Fibroblast of villous mesenchyme (primary cell): Measurements from ENCODE around the gene EXOG. TPM values are rescaled to one million over a fixed set of nuclear protein-coding genes. Genes with fewer than 3 reads are reported as not detected.
A peak's percentile ranks its signal among the peaks of the same experiment; 100 is the strongest.

ENCODE experiments used
- DNase-seq: peaks from one replicate; pipeline ENCODE4 v3.0.0-alpha.2; 2010; ENCODE audit warnings: low read depth
- H3K4me3 ChIP-seq: 2 replicates; pipeline ENCODE4 v1.5.1; 2011; ENCODE audit warnings: low read depth, mild to moderate bottlenecking, low read length
- CTCF ChIP-seq: IDR thresholded peaks from 2 replicates; pipeline ENCODE4 v1.5.1; 2012; ENCODE audit warnings: low read depth, mild to moderate bottlenecking, low read length; ENCODE audit not compliant: insufficient read depth
- total RNA-seq: library from RNA; depleted of rRNA; stranded (reverse); fragments of >200 nt; gene quantifications from 2 replicates; pipeline ENCODE4 v1.2.3, GENCODE V29; 2012

EXOG gene
- total RNA-seq, 1 donor: 15.1 TPM

DNA sequence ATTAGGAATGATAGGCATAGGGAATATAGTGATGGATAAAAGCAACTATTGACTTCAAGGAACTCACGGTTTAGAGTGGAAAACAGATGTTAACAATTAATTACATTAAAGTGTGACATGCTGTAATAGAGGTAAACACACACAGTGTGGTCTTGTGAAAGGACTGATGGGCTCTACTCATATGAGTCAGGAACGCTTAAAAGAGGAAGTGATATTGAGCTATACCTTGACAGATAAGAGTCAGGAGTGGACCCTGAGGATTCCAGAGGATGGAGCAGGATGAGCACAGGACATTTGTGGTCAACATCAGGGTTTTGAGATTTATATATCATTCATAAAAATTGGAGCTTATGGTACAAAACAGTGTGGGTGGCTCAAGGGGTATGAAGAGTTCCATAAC, 11.0 kb downstream of the EXOG start:
- DNase-seq: no peak
- no peak overlapping the region for H3K4me3 ChIP-seq
- no peak for TF ChIP-seq CTCF

DNA sequence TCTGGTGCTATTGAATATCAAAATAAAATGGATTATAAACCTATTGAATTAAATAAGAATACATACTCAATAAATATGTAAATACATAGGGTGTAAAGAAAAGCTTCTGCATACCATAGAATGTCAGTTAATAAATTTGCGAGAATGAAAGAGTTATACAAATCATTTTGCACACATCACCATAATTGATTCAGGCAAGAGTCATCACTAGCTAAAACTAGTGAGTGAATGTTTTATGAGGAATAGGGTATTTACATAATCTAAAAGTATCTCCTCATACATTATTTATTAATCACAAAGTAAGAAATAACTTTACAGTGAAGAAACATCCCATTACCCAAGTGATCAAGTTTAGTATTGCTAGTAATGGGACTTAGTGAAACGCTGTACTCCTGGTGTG, 13.6 kb downstream of the EXOG start:
- no peak for DNase-seq
- no peak for TF ChIP-seq CTCF
- H3K4me3 ChIP-seq: no peak overlapping the region

DNA sequence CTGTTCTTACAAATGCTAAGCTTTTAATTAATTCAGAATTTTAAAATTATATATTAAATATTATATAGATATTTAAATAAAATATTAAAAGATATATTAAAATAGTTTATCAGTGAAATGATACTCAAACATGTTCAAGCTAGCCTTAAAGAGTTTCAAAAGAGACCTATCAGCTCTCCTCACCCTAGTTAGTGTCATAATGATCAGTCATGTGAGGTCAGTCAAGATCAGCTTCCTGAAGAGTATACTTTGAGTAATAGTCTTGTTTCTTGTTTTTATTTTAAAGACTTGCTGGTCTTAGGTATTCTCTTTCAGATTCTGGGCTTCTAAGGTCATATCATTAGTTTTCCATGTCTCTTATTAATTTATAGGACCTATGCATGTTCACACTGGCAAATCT, 14.5 kb downstream of the EXOG start:
- no peak for TF ChIP-seq CTCF
- H3K4me3 ChIP-seq: no peak overlapping the region
- DNase-seq: no peak

GRCh38 chr3:38511546-38511945, 15.4 kb downstream of the EXOG start:
- DNase-seq: no peak
- no peak for TF ChIP-seq CTCF
- H3K4me3 ChIP-seq: no peak overlapping the region

- no peak for TF ChIP-seq CTCF
- DNase-seq: no peak
- no peak overlapping the region for H3K4me3 ChIP-seq
These were observed 19.2 kb downstream of the EXOG start for GRCh38 chr3:38515367-38515766.

DNA sequence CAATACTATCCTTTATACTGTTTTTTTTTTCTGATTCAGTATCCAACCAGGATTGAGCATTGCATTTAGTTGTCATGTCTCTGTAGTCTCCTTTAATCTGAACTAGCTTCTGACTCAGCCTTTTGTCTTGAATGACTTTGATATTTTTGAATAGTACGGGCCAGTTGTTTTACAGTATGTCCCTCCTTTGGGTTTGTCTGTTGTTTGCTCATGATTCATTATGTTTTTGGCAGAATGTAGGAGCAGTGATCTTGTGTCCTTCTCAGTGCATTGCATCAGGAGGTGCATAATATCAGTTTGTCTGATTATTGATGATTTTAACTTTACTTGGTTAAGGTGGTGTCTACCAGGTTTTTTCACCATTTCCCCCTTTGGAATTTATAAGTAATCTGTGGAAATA, 20.5 kb downstream of the EXOG start:
- TF ChIP-seq CTCF: no peak
- DNase-seq: no peak
- H3K4me3 ChIP-seq: no peak overlapping the region

DNA sequence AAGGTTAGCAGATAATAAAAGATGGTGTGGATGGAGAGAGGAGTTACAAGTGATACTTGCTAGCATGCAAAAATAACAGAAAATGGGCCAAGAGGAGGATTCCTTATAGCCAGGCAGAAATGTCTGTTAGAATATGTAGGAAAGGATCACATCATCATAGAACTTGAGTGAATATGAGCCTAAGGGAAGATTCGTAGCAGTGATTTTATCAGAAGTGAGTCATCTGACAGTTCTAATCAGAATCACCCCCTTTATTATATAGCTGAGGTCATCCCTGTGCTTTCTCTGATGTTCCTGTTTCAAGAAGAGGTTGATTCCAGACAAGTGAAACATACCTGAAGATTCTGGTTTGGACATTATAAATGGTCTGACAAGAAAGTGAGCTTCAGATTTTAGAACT, 22.9 kb downstream of the EXOG start:
- peak; percentile 11 for DNase-seq
- no peak for TF ChIP-seq CTCF
- no peak overlapping the region for H3K4me3 ChIP-seq
